Dendritic cell treated with granulocyte-macrophage colony-stimulating factor and Interleukin-4, amounts not matched to agents 40 ng/mL and 50 ng/mL, for 4 days (primary cell): Measurements from ENCODE around the gene TMC5.

ENCODE experiments used
- H3K27ac Mint-ChIP-seq: one replicate; pipeline ENCODE4 v1.8.0; 2022; ENCODE audit warnings: mild to moderate bottlenecking, mixed read lengths
- H3K27me3 Mint-ChIP-seq: one replicate; pipeline ENCODE4 v1.8.0; 2022; ENCODE audit warnings: mild to moderate bottlenecking, mixed read lengths
- H3K36me3 Mint-ChIP-seq: one replicate; pipeline ENCODE4 v1.8.0; 2022; ENCODE audit warnings: low read depth, mixed read lengths
- H3K4me1 Mint-ChIP-seq: one replicate; pipeline ENCODE4 v1.8.0; 2022; ENCODE audit warnings: low read depth, mixed read lengths
- H3K4me3 Mint-ChIP-seq: one replicate; pipeline ENCODE4 v1.8.0; 2022; ENCODE audit warnings: mild to moderate bottlenecking, moderate library complexity, mixed read lengths
- H3K9me3 Mint-ChIP-seq: one replicate; pipeline ENCODE4 v1.8.0; 2022; ENCODE audit warnings: mixed read lengths
- intact Hi-C: fragments of 100-400 bp; cut with micrococcal nuclease; formaldehyde crosslinking; loops from one replicate; pipeline ENCODE4 v1.15.0; 2022

The TMC5 gene

GRCh38 chr16:19458722-19459379 lies 41.2 kb downstream of the TMC5 start:
- Mint-ChIP-seq H3K27me3 (peaks cover 16% of the 10 kb centered on the region), H3K4me3 (no peak overlapping the region), H3K36me3 (no peaks in the 10 kb centered on the region), H3K27ac (no peak overlapping the region), H3K9me3 (no peaks in the 10 kb centered on the region), H3K4me1 (no peaks in the 10 kb centered on the region)
- intact Hi-C loops = no loop called here

DNA sequence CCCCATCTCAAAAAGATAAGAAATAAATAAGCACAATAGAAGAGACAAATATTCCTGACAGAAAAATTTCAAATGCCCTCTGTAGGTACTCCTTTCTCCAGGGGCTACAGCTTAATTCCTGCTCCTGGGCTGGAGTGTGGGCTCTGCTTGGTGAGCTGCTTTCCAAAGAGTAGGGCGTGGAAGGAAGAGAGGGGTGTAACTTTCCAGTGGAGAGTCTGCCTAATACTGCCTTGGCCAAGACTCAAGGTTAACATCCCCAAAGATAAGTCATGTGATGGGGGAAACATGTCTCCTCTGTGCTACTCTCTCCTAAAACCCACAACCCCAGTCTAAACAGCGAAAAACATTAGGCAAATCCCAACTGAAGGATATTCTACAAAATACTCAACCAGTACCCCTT lies 42.7 kb downstream of the TMC5 start:
- intact Hi-C loops = no loop called here
- Mint-ChIP-seq H3K9me3 (no peaks in the 10 kb centered on the region), H3K4me1 (no peaks in the 10 kb centered on the region), H3K27me3 (peaks cover 16% of the 10 kb centered on the region), H3K36me3 (no peaks in the 10 kb centered on the region), H3K4me3 (no peak overlapping the region), H3K27ac (no peak overlapping the region)

DNA sequence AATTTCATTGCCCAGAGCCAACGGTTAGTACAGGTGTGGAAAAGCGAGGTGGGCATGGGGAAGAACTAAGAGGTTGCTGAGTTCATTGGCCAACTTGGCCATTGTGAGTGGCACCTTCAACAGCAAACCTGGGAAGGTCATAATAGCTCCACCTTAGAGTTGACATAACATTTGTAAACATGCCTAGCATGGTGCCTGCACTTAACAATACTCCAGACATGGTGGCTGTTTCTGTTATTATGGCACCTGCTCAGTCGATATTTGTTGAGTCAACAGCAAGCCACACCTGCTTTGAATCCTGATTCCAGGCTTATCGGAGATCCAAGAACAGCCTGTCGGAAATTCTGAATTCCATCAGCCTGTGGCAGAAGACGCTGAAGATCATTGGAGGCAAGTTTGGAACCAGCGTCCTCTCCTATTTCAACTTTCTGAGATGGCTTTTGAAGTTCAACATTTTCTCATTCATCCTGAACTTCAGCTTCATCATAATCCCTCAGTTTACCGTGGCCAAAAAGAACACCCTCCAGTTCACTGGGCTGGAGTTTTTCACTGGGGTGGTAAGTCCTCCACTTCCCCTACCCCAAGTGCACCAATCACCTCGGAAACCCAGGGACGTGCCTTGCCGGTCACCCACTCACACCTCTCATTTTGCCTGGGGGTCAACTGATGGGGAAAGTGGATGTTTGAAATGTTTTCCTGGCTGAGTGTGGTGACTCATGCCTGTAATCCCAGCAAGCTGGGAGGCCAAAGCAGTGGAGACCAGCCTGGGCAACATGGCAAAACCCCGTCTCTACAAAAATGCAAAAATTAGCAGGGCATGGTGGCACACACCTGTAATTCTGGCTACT lies 46.0 kb downstream of the TMC5 start:
- H3K27ac Mint-ChIP-seq = no peak overlapping the region
- no peak overlapping the region for H3K4me3 Mint-ChIP-seq
- no peaks in the 10 kb centered on the region for H3K36me3 Mint-ChIP-seq
- intact Hi-C loops = no loop called here
- peaks cover 16% of the 10 kb centered on the region for H3K27me3 Mint-ChIP-seq
- no peaks in the 10 kb centered on the region for H3K4me1 Mint-ChIP-seq
- H3K9me3 Mint-ChIP-seq = no peaks in the 10 kb centered on the region

- peaks cover 5% of the 10 kb centered on the region for H3K27me3 Mint-ChIP-seq
- intact Hi-C loops = no loop called here
- no peaks in the 10 kb centered on the region for H3K36me3 Mint-ChIP-seq
- no peak overlapping the region for H3K4me3 Mint-ChIP-seq
- no peak overlapping the region for H3K27ac Mint-ChIP-seq
- H3K4me1 Mint-ChIP-seq = no peaks in the 10 kb centered on the region
- no peaks in the 10 kb centered on the region for H3K9me3 Mint-ChIP-seq
Observed at GRCh38 chr16:19468300-19468699, 50.6 kb downstream of the TMC5 start.

- H3K27ac Mint-ChIP-seq = no peak overlapping the region
Observed at GRCh38 chr16:19472482-19472881, 54.8 kb downstream of the TMC5 start.

GRCh38 chr16:19474617-19475016 lies 56.9 kb downstream of the TMC5 start:
- Mint-ChIP-seq H3K9me3 (no peaks in the 10 kb centered on the region), H3K36me3 (no peaks in the 10 kb centered on the region), H3K27me3 (peaks cover 11% of the 10 kb centered on the region), H3K4me1 (peaks cover 8% of the 10 kb centered on the region), H3K4me3 (no peak overlapping the region), H3K27ac (no peak overlapping the region)
- intact Hi-C loops = no loop called here

More at GRCh38 chr16:19472482-19472881, 54.8 kb downstream of the TMC5 start:
- intact Hi-C loops = no loop called here
- Mint-ChIP-seq H3K36me3 (no peaks in the 10 kb centered on the region), H3K27me3 (peaks cover 3% of the 10 kb centered on the region), H3K4me1 (no peaks in the 10 kb centered on the region), H3K4me3 (no peak overlapping the region), H3K9me3 (no peaks in the 10 kb centered on the region)

GRCh38 chr16:19478505-19478904 lies 60.8 kb downstream of the TMC5 start:
- no peaks in the 10 kb centered on the region for H3K36me3 Mint-ChIP-seq
- H3K9me3 Mint-ChIP-seq = no peaks in the 10 kb centered on the region
- peaks cover 8% of the 10 kb centered on the region for H3K4me1 Mint-ChIP-seq
- H3K4me3 Mint-ChIP-seq = no peak overlapping the region
- intact Hi-C loops = no loop called here
- no peak overlapping the region for H3K27ac Mint-ChIP-seq
- peaks cover 14% of the 10 kb centered on the region for H3K27me3 Mint-ChIP-seq

- Mint-ChIP-seq H3K27me3 (peaks cover 14% of the 10 kb centered on the region), H3K4me3 (no peak overlapping the region), H3K4me1 (peaks cover 8% of the 10 kb centered on the region), H3K9me3 (no peaks in the 10 kb centered on the region), H3K36me3 (no peaks in the 10 kb centered on the region), H3K27ac (no peak overlapping the region)
- intact Hi-C loops = no loop called here
Observed at GRCh38 chr16:19479302-19479721, 61.6 kb downstream of the TMC5 start.

DNA sequence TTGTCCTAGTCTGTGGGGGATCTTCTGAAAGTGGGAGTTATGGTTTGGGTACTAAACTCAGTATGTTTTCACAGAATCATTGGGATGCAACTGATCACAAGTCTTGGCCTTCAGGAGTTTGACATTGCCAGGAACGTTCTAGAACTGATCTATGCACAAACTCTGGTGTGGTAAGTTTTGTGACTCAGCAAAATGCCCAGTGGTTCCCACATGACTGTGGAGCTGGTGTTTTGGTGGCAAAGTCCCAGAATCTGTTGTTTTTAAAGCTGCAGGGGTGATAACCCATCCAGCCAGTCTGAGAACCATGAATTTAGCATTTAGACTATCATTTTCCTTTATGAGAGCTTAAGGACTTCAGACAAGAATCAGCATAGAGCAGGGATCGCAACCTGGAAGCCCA lies 63.6 kb downstream of the TMC5 start:
- H3K4me1 Mint-ChIP-seq = peaks cover 8% of the 10 kb centered on the region
- H3K9me3 Mint-ChIP-seq = no peaks in the 10 kb centered on the region
- intact Hi-C loops = no loop called here
- H3K36me3 Mint-ChIP-seq = no peaks in the 10 kb centered on the region
- H3K27me3 Mint-ChIP-seq = peaks cover 12% of the 10 kb centered on the region
- no peak overlapping the region for H3K27ac Mint-ChIP-seq
- no peak overlapping the region for H3K4me3 Mint-ChIP-seq

GRCh38 chr16:19481769-19482168 lies 64.1 kb downstream of the TMC5 start:
- intact Hi-C loops = no loop called here
- peaks cover 8% of the 10 kb centered on the region for H3K4me1 Mint-ChIP-seq
- no peaks in the 10 kb centered on the region for H3K36me3 Mint-ChIP-seq
- no peak overlapping the region for H3K4me3 Mint-ChIP-seq
- H3K9me3 Mint-ChIP-seq = no peaks in the 10 kb centered on the region
- H3K27me3 Mint-ChIP-seq = peaks cover 12% of the 10 kb centered on the region
- H3K27ac Mint-ChIP-seq = no peak overlapping the region

DNA sequence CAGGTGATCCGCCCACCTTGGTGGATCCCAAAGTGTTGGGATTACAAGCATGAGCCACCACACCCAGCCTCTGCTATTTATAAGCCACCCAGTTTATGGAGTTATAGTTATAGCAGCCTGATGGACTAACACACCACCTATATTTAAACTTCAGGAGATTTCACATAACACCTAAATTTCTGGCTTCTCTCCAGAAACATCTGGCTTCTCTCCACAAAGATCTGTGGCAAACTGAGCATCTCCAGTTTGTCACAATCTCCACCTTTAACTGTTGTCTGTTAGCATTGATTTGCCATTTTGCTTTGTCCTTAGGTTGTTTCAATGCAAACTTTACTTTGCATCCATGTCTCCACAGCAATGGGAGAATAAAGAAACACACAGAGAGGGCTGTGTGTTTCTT lies 64.6 kb downstream of the TMC5 start:
- Mint-ChIP-seq H3K4me1 (peaks cover 13% of the 10 kb centered on the region), H3K9me3 (no peaks in the 10 kb centered on the region), H3K36me3 (no peaks in the 10 kb centered on the region), H3K27me3 (peaks cover 12% of the 10 kb centered on the region), H3K4me3 (no peak overlapping the region), H3K27ac (no peak overlapping the region)
- intact Hi-C loops = no loop called here

- Mint-ChIP-seq H3K4me3 (no peak overlapping the region), H3K27me3 (peaks cover 6% of the 10 kb centered on the region), H3K27ac (no peak overlapping the region), H3K4me1 (peaks cover 24% of the 10 kb centered on the region), H3K36me3 (no peaks in the 10 kb centered on the region), H3K9me3 (no peaks in the 10 kb centered on the region)
- intact Hi-C loops = no loop called here
Observed at GRCh38 chr16:19484096-19484495, 66.4 kb downstream of the TMC5 start.

- H3K27ac Mint-ChIP-seq = no peak overlapping the region
- H3K4me3 Mint-ChIP-seq = no peak overlapping the region
- H3K36me3 Mint-ChIP-seq = no peaks in the 10 kb centered on the region
- peaks cover 2% of the 10 kb centered on the region for H3K9me3 Mint-ChIP-seq
- peaks cover 25% of the 10 kb centered on the region for H3K4me1 Mint-ChIP-seq
- intact Hi-C loops = no loop called here
- H3K27me3 Mint-ChIP-seq = peaks cover 4% of the 10 kb centered on the region
Observed at GRCh38 chr16:19485611-19486010, 67.9 kb downstream of the TMC5 start.

DNA sequence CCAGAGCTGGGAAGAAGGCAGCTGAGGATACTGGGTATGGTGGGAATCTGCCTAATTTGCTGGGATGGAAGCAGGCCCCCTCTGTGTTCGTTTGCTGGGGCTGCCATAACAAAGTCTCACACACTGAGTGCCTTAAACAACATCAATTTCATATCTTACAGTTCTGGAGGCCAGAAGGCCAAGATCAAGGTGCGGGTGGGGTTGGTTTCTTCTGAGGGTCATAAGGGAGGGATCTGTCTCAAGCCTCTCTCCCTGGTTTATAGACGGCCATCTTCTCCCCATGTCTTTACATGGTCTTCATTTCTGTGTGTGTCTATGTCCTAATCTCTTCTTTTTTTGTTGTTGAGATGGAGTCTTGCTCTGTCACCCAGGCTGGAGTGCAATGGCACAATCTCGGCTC lies 68.4 kb downstream of the TMC5 start:
- Mint-ChIP-seq H3K4me1 (peaks cover 29% of the 10 kb centered on the region), H3K4me3 (no peak overlapping the region), H3K27me3 (peaks cover 4% of the 10 kb centered on the region), H3K27ac (no peak overlapping the region), H3K9me3 (peaks cover 7% of the 10 kb centered on the region), H3K36me3 (no peaks in the 10 kb centered on the region)
- intact Hi-C loops = no loop called here
